OCI-LY7 (cell line): ENCODE results near the gene MTHFD2L.

Experiments used
- EZH2phosphoT487 ChIP-seq: fragments of 200-600 bp; sonication (generic); IDR thresholded peaks from 2 replicates; pipeline ENCODE4 v1.6.1; 2018; ENCODE audit warnings: low read depth, borderline replicate concordance, mild to moderate bottlenecking, mixed run types, antibody characterized with exemption, low read length, moderate library complexity, mixed read lengths
- TF ChIP-seq, protein P1 (sequence below): fragments of 200-600 bp; sonication (generic); conservative IDR thresholded peaks from 2 replicates; pipeline ENCODE4 v1.5.1; 2014; ENCODE audit warnings: mild to moderate bottlenecking, antibody characterized with exemption, low read length, moderate library complexity, mixed read lengths

DNA sequence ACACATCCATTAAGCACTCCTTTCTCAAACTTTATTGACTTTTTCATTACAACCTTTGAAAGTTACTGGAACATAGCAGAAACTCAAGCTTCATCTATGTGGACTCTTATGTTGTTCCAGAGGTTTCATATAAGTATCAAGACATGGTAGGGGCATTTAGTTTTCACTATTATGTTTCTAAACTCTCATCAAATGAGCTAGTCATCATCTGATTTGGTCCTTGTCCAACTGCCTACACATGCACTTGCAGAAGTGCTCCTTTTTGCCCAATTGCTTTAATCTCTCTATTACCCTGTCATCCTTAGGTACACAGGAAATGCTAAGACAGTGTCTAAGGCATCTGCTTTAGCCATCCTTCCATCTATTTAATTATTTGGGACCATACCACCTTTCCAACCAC lies 108.2 kb downstream of the MTHFD2L start:
- TF ChIP-seq, protein P1, sequence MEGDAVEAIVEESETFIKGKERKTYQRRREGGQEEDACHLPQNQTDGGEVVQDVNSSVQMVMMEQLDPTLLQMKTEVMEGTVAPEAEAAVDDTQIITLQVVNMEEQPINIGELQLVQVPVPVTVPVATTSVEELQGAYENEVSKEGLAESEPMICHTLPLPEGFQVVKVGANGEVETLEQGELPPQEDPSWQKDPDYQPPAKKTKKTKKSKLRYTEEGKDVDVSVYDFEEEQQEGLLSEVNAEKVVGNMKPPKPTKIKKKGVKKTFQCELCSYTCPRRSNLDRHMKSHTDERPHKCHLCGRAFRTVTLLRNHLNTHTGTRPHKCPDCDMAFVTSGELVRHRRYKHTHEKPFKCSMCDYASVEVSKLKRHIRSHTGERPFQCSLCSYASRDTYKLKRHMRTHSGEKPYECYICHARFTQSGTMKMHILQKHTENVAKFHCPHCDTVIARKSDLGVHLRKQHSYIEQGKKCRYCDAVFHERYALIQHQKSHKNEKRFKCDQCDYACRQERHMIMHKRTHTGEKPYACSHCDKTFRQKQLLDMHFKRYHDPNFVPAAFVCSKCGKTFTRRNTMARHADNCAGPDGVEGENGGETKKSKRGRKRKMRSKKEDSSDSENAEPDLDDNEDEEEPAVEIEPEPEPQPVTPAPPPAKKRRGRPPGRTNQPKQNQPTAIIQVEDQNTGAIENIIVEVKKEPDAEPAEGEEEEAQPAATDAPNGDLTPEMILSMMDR: no peak
- TF ChIP-seq EZH2phosphoT487: no peak
